Body of pancreas (tissue), 4 donors: ENCODE measurements around the gene WDFY4. TPM values are rescaled to one million over a fixed set of nuclear protein-coding genes. Genes with fewer than 3 reads are reported as not detected.

Experiments
- ATAC-seq: fragments of 150-250 bp; one replicate; pipeline ENCODE4 v1.9.1; 2016
- DNase-seq, 4 donors: peaks; one replicate each; pipeline ENCODE4 v3.0.0-alpha.2; 2019
- H3K27ac ChIP-seq, 4 donors: fragments of 200-600 bp; sonication (generic); 1 replicate in 3 of 4; 2 replicates in 1 of 4; pipeline versions ENCODE4 v1.5.1 to v1.6.1; 2016 to 2019; ENCODE audit warnings: mild to moderate bottlenecking in 1 of 4, mixed read lengths in 1 of 4, moderate library complexity in 1 of 4
- H3K27me3 ChIP-seq, 2 donors: fragments of 200-600 bp; sonication (generic); one replicate each; pipeline ENCODE4 v1.6.0; 2016; ENCODE audit warnings: mild to moderate bottlenecking in 1 of 2
- H3K36me3 ChIP-seq, 2 donors: fragments of 200-600 bp; sonication (generic); replicated peaks in 1 of 2; 2 replicates each; pipeline ENCODE4 v1.5.1; 2016; ENCODE audit warnings: low read depth in 2 of 2; ENCODE audit not compliant: insufficient read depth in 1 of 2
- H3K4me1 ChIP-seq: fragments of 200-600 bp; sonication (generic); one replicate; pipeline ENCODE4 v1.6.0; 2016
- H3K4me3 ChIP-seq, 2 donors: fragments of 200-600 bp; sonication (generic); 1 replicate in 1 of 2; 2 replicates in 1 of 2; pipeline ENCODE4 v1.5.1; 2016 to 2019
- H3K9me3 ChIP-seq, 3 donors: fragments of 200-600 bp; sonication (generic); 1 replicate in 2 of 3; 2 replicates in 1 of 3; pipeline ENCODE4 v1.5.1; 2016
- POLR2A ChIP-seq, 3 donors: fragments of 450-650 bp; IDR thresholded peaks; one replicate each; pipeline ENCODE4 v1.6.1; 2016; ENCODE audit warnings: antibody characterized with exemption in 3 of 3, mild to moderate bottlenecking in 2 of 3
- WGBS, 2 donors: methylation state at CpG; one replicate each; pipeline ENCODE4 v1.1.5; 2017; 5-methylcytosine and 5-hydroxymethylcytosine counted together
- intact Hi-C: fragments of 100-400 bp; cut with DNase I; formaldehyde crosslinking; loops from one replicate; pipeline ENCODE4 v1.15.1; 2023
- total RNA-seq, 2 donors: library from RNA; depleted of rRNA; stranded (reverse); fragments of >200 nt; gene quantifications; one replicate each; pipeline ENCODE4 v1.1.0, GENCODE V29; 2016
- TF ChIP-seq, protein P1 (sequence below), 7 experiments: fragments of 450-650 bp in 4 of 7; fragments of 200-600 bp in 3 of 7; sonication (generic) in 3 of 7; IDR thresholded peaks; one replicate each; pipeline ENCODE4 v1.5.1; 2016 to 2019; ENCODE audit warnings: antibody characterized with exemption in 7 of 7

The WDFY4 gene
- total RNA-seq, 2 donors from 2014 or later = 0.66 to 2.3 TPM

DNA sequence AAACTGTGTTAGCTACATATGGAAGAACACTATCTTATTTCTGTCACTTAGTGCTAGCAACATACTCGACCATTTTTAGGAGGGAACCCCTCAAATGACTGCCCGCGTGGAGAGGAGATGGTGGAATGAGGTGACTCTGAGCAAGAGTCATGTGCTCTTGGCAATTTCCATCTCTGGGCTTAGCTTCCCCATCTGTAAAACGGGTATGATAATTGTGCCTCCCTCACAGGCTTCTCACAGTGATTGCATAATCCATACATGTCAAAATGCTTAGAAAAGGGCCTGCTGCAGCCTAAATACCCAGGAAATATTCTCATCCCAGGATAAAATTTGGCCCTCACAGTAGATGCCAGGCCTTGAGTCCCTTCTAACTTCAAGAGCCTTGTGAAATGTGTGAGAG lies 86.6 kb downstream of the WDFY4 start:
- no peaks in the 10 kb centered on the region for H3K9me3 ChIP-seq
- no peak overlapping the region for H3K4me3 ChIP-seq
- ATAC-seq (no peak), DNase-seq (no peak)
- no peaks in the 10 kb centered on the region for H3K4me1 ChIP-seq
- TF ChIP-seq, protein P1, sequence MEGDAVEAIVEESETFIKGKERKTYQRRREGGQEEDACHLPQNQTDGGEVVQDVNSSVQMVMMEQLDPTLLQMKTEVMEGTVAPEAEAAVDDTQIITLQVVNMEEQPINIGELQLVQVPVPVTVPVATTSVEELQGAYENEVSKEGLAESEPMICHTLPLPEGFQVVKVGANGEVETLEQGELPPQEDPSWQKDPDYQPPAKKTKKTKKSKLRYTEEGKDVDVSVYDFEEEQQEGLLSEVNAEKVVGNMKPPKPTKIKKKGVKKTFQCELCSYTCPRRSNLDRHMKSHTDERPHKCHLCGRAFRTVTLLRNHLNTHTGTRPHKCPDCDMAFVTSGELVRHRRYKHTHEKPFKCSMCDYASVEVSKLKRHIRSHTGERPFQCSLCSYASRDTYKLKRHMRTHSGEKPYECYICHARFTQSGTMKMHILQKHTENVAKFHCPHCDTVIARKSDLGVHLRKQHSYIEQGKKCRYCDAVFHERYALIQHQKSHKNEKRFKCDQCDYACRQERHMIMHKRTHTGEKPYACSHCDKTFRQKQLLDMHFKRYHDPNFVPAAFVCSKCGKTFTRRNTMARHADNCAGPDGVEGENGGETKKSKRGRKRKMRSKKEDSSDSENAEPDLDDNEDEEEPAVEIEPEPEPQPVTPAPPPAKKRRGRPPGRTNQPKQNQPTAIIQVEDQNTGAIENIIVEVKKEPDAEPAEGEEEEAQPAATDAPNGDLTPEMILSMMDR (IDR thresholded peaks at IDR 0.05) = no peak
- no peak for TF ChIP-seq POLR2A (IDR thresholded peaks at IDR 0.05)
- no peak overlapping the region for H3K27ac ChIP-seq
- no peaks in the 10 kb centered on the region for H3K36me3 ChIP-seq
- intact Hi-C loops = no loop called here
- 55 to 65% methylated on average over 4 of the region's 4 CpGs for WGBS, 2 donors
- no peaks in the 10 kb centered on the region for H3K27me3 ChIP-seq

DNA sequence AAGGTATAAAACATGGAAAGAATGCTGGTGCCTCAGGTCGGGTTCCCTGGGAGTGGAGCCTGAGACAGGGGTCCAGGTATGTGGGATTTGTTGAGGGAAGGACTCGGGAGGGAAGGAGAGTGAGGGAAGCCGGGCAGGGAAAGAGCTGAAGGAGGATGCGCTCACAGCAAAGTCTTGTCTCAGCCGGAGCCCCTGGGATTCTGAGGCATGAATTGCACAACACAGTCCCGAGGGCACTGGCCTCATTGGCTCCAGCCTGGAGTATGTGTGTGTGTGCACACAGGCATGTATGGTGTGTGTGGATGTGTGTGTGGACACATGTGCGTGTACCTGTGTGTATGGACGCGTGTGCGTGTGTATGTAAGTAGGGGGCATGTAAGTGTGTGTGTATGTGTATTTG lies 87.4 kb downstream of the WDFY4 start:
- no peaks in the 10 kb centered on the region for H3K4me1 ChIP-seq
- H3K27me3 ChIP-seq = no peaks in the 10 kb centered on the region
- TF ChIP-seq POLR2A (IDR thresholded peaks at IDR 0.05) = no peak
- TF ChIP-seq, protein P1 (IDR thresholded peaks at IDR 0.05) = no peak
- H3K27ac ChIP-seq = no peak overlapping the region
- intact Hi-C loops = no loop called here
- WGBS, 2 donors = 64 to 75% methylated on average over 10 of the region's 10 CpGs
- DNase-seq (no peak), ATAC-seq (no peak)
- no peaks in the 10 kb centered on the region for H3K9me3 ChIP-seq
- no peaks in the 10 kb centered on the region for H3K36me3 ChIP-seq
- no peak overlapping the region for H3K4me3 ChIP-seq

DNA sequence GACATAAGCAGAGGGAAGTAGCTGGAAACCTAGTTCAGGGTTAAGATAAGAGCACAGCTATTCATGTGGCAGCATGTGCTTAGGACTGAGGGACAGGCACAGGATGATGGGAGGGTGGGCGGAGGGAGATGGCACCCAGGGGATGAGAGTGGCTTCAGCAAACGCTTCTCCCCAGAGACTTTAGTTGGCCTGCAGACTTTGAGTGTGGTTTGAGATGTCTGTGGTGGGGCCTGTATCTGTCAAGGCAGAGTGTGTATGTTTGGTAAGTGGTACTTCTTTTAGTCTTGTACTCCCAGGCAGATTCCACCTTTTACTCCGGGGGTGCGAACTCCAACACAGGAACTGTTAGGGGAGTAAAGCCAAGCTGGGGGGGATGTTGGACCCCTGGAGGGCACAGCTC lies 88.9 kb downstream of the WDFY4 start:
- DNase-seq (no peak), ATAC-seq (no peak)
- H3K4me3 ChIP-seq = no peak overlapping the region
- no peaks in the 10 kb centered on the region for H3K9me3 ChIP-seq
- 65 to 79% methylated on average over 4 of the region's 4 CpGs for WGBS, 2 donors
- no peak for TF ChIP-seq POLR2A (IDR thresholded peaks at IDR 0.05)
- TF ChIP-seq, protein P1 (IDR thresholded peaks at IDR 0.05) = no peak
- intact Hi-C loops = no loop called here
- H3K27me3 ChIP-seq = no peaks in the 10 kb centered on the region
- H3K27ac ChIP-seq = no peak overlapping the region
- H3K36me3 ChIP-seq = no peaks in the 10 kb centered on the region
- no peaks in the 10 kb centered on the region for H3K4me1 ChIP-seq

DNA sequence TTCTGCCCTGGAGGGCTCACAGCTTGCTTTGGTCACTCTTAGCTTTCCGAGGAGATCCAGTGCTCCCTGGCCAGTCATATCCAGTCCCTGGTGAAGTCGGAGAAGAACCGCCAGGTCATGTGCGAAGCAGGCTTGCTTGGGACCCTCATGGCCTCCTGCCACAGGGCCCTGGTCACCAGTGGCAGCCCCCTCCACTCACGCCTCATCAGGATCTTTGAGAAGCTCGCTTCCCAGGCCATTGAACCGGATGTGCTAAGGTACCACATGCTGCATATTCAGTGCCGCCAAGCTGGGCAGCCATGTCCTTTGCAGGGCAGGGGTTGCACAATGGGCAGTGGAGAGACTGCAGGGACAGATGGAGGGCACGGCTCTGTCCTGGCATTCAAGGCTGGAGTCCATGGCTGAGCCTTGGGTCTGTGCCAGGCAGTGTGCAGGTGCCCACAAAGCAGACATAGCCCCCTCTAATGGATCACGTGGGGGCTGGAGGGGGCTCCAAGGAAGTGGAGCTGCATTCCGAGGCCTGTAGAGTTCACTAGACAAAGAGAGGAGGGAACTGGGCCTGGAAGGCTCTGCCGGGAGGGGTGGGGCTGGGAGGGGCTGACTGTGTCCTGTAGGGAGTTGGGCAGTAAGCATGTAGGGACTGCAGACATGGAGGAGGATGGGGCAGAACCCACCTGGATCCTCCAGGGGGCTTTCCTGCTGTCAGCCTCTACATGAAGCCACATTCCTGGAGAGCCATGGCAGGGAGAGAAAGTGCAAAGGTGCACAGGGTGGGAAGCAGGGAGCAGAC lies 89.9 kb downstream of the WDFY4 start:
- Histone ChIP-seq H3K27ac (no peak overlapping the region), H3K9me3 (no peaks in the 10 kb centered on the region), H3K36me3 (no peaks in the 10 kb centered on the region), H3K4me1 (no peaks in the 10 kb centered on the region), H3K4me3 (no peak overlapping the region), H3K27me3 (no peaks in the 10 kb centered on the region)
- 77 to 82% methylated on average over 9 to 12 of the region's 12 CpGs for WGBS, 2 donors
- TF ChIP-seq POLR2A (IDR thresholded peaks at IDR 0.05) = no peak
- TF ChIP-seq, protein P1 (IDR thresholded peaks at IDR 0.05) = no peak
- DNase-seq = no peak
- ATAC-seq = no peak
- intact Hi-C loops = no loop called here

DNA sequence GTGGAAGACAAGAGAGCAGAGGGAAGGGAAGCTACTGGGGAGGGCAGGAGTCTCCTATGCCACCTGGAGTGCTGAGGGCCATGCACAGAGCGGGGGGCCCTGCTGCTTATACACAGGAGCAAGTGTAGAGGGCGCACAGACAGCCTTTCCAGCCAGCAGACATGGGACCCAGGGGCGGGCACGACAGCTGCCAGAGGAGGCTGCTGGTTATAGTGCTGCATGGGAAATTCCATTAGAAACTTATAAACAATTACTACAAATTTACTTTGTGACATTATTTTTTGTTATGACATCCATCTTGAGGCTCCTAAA lies 90.5 kb downstream of the WDFY4 start:
- H3K4me1 ChIP-seq = no peaks in the 10 kb centered on the region
- ATAC-seq (no peak), DNase-seq (no peak)
- no peaks in the 10 kb centered on the region for H3K9me3 ChIP-seq
- no peaks in the 10 kb centered on the region for H3K36me3 ChIP-seq
- no peak overlapping the region for H3K27ac ChIP-seq
- H3K4me3 ChIP-seq = no peak overlapping the region
- no peaks in the 10 kb centered on the region for H3K27me3 ChIP-seq
- intact Hi-C loops = no loop called here
- 74 to 75% methylated on average over 4 of the region's 4 CpGs for WGBS, 2 donors
- TF ChIP-seq POLR2A (IDR thresholded peaks at IDR 0.05) = no peak
- TF ChIP-seq, protein P1 (IDR thresholded peaks at IDR 0.05) = no peak
